ENCODE measurements around the gene SAFB.

Gene SAFB

DNA sequence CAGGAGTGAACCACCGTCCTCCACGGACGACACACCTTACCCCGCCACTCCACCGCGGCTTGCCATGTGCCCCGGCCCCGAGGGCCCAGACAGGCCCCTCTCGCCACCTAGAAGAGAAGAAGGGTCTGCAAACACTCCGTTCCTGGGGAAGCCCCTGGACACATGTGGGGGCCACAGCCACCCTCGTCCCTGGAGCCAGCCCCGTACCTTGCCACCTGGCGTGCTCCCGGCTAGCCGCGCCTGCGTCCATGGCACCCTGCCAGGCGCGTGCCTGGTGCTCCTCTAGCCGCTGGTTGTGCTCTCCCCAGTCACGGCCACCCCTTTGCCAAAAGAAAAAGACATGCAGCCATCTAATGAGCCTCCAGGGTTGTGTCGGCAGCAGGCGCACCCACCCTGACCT, 35.2 kb upstream of the SAFB start:
- Histone ChIP-seq H3F3A (ENCODE audit: low read depth) (no peaks in the 10 kb centered on the region), H3K27me3 (ENCODE audit: insufficient read depth, low read length, poor library complexity, severe bottlenecking) (no peaks in the 10 kb centered on the region), H3K9ac (ENCODE audit: low read depth, low read length, poor library complexity, severe bottlenecking) (no peak overlapping the region), H4K20me1 (ENCODE audit: insufficient read depth, low read length, poor library complexity, severe bottlenecking) (peaks cover 3% of the 10 kb centered on the region), H3K9me2 (replicated peaks; ENCODE audit: low read depth, low read length) (no peaks in the 10 kb centered on the region), H3K4me3 (ENCODE audit: low read length, poor library complexity, severe bottlenecking) (no peak overlapping the region), H3K4me1 (ENCODE audit: insufficient read depth, low read length, poor library complexity, severe bottlenecking) (peaks cover 6% of the 10 kb centered on the region), H3K79me2 (ENCODE audit: insufficient read depth, low read length) (no peaks in the 10 kb centered on the region; the same call in 1 of the 2 replicates), H3K36me3 (ENCODE audit: insufficient read depth, low read length) (peaks cover 66% of the 10 kb centered on the region; the same call in 1 of the 2 replicates), H3K4me2 (ENCODE audit: low read depth, low read length, poor library complexity, severe bottlenecking) (no peak overlapping the region), H2AFZ (ENCODE audit: low read length) (no peak overlapping the region), H3K9me3 (ENCODE audit: insufficient read depth, low read depth, low read length) (no peaks in the 10 kb centered on the region)
- TF ChIP-seq EZH2phosphoT487 (IDR thresholded peaks at IDR 0.05; ENCODE audit: borderline replicate concordance), result no peak
- TF ChIP-seq, protein P1, sequence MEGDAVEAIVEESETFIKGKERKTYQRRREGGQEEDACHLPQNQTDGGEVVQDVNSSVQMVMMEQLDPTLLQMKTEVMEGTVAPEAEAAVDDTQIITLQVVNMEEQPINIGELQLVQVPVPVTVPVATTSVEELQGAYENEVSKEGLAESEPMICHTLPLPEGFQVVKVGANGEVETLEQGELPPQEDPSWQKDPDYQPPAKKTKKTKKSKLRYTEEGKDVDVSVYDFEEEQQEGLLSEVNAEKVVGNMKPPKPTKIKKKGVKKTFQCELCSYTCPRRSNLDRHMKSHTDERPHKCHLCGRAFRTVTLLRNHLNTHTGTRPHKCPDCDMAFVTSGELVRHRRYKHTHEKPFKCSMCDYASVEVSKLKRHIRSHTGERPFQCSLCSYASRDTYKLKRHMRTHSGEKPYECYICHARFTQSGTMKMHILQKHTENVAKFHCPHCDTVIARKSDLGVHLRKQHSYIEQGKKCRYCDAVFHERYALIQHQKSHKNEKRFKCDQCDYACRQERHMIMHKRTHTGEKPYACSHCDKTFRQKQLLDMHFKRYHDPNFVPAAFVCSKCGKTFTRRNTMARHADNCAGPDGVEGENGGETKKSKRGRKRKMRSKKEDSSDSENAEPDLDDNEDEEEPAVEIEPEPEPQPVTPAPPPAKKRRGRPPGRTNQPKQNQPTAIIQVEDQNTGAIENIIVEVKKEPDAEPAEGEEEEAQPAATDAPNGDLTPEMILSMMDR (conservative IDR thresholded peaks at IDR 0.05; ENCODE audit: low read length), result no peak

DNA sequence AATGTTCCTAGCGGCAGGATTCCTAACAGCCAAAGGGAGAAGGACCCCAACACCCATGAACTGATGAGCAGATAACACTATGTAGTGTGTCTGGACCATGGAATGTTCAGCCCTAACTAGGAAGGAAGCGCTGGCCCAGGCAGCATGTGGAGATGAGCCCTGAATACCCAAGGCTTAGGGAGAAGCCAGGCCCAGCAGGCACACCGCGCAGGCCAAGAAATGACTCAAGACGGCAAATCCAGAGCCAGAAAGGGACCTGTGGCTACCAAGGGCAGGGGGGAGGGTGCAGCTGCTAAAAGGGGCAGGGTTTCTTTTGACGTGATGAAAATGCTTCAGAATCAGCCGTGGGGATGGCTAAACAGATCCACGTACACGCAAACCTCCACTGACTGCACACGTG, 34.4 kb upstream of the SAFB start:
- no peaks in the 10 kb centered on the region for H3K27me3 ChIP-seq (ENCODE audit: insufficient read depth, low read length, poor library complexity, severe bottlenecking)
- H3F3A ChIP-seq (ENCODE audit: low read depth), result no peaks in the 10 kb centered on the region
- no peaks in the 10 kb centered on the region; the same call in 1 of the 2 replicates for H3K79me2 ChIP-seq (ENCODE audit: insufficient read depth, low read length)
- no peak overlapping the region for H3K4me3 ChIP-seq (ENCODE audit: low read length, poor library complexity, severe bottlenecking)
- peaks cover 3% of the 10 kb centered on the region for H4K20me1 ChIP-seq (ENCODE audit: insufficient read depth, low read length, poor library complexity, severe bottlenecking)
- peaks cover 74% of the 10 kb centered on the region; the same call in 1 of the 2 replicates for H3K36me3 ChIP-seq (ENCODE audit: insufficient read depth, low read length)
- H2AFZ ChIP-seq (ENCODE audit: low read length), result no peak overlapping the region
- no peaks in the 10 kb centered on the region for H3K9me2 ChIP-seq (replicated peaks; ENCODE audit: low read depth, low read length)
- H3K4me2 ChIP-seq (ENCODE audit: low read depth, low read length, poor library complexity, severe bottlenecking), result no peak overlapping the region
- H3K9ac ChIP-seq (ENCODE audit: low read depth, low read length, poor library complexity, severe bottlenecking), result no peak overlapping the region
- no peaks in the 10 kb centered on the region for H3K9me3 ChIP-seq (ENCODE audit: insufficient read depth, low read depth, low read length)
- H3K4me1 ChIP-seq (ENCODE audit: insufficient read depth, low read length, poor library complexity, severe bottlenecking), result peaks cover 6% of the 10 kb centered on the region
- TF ChIP-seq EZH2phosphoT487 (IDR thresholded peaks at IDR 0.05; ENCODE audit: borderline replicate concordance), result no peak
- TF ChIP-seq, protein P1 (conservative IDR thresholded peaks at IDR 0.05; ENCODE audit: low read length), result no peak

DNA sequence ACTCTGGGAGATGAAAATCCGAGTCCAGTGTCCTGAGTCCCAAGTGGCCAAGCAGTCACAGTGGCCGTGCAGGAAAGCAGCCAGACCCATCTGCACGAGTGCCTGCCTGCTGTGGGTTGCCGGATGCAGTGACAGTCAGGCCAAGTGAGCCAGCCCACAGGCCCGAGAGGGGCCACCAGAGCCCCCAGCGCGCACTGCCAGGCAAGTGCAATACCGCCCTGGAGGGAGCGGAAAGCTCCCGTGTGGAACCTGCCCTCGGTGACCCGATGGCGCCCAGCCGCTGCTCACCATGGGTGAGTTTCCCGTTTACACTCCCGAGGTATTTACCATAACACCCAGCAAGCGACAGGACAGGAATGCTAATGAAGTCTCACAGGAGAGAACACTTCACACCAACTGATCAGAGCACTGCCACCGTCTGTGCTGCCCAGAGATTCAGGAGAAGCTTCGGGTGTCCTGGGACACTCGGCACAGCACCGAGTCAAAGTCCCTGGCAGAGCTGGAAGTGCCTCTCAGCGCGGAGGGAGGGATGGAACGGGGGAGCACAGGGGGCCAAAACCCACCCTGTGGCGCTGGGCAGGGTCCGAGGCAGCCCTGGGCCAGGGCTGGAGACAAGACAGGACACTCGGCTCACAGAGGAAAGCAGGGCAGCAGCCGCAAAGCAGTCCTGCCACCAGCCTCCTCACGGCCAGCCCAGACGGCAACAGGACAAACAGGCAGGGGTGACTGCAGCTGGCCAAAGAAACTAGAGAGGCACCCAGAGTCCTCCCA, 33.8 kb upstream of the SAFB start:
- Histone ChIP-seq H4K20me1 (ENCODE audit: insufficient read depth, low read length, poor library complexity, severe bottlenecking) (peaks cover 3% of the 10 kb centered on the region), H3K4me2 (ENCODE audit: low read depth, low read length, poor library complexity, severe bottlenecking) (no peak overlapping the region), H3K36me3 (ENCODE audit: insufficient read depth, low read length) (peaks cover 80% of the 10 kb centered on the region; the same call in 1 of the 2 replicates), H3K9ac (ENCODE audit: low read depth, low read length, poor library complexity, severe bottlenecking) (no peak overlapping the region), H3K4me3 (ENCODE audit: low read length, poor library complexity, severe bottlenecking) (no peak overlapping the region), H3F3A (ENCODE audit: low read depth) (no peaks in the 10 kb centered on the region), H2AFZ (ENCODE audit: low read length) (no peak overlapping the region), H3K79me2 (ENCODE audit: insufficient read depth, low read length) (no peaks in the 10 kb centered on the region; the same call in 1 of the 2 replicates), H3K9me2 (replicated peaks; ENCODE audit: low read depth, low read length) (no peaks in the 10 kb centered on the region), H3K9me3 (ENCODE audit: insufficient read depth, low read depth, low read length) (no peaks in the 10 kb centered on the region), H3K4me1 (ENCODE audit: insufficient read depth, low read length, poor library complexity, severe bottlenecking) (peaks cover 6% of the 10 kb centered on the region), H3K27me3 (ENCODE audit: insufficient read depth, low read length, poor library complexity, severe bottlenecking) (no peaks in the 10 kb centered on the region)
- TF ChIP-seq EZH2phosphoT487 (IDR thresholded peaks at IDR 0.05; ENCODE audit: borderline replicate concordance), result no peak
- TF ChIP-seq, protein P1 (conservative IDR thresholded peaks at IDR 0.05; ENCODE audit: low read length), result no peak

Data from Loucy (cell line).